ENCODE measurements around the gene BTBD3.

GRCh38 chr20:11918981-11919380 lies 1.3 kb downstream of the BTBD3 start:
- TF ChIP-seq CTCF (IDR thresholded peaks at IDR 0.05; ENCODE audit: low read depth, low read length) (no peak), POLR2A (IDR thresholded peaks at IDR 0.05; ENCODE audit: extremely low read depth, insufficient read length) (no peak), MYC (IDR thresholded peaks at IDR 0.05; ENCODE audit: low read depth, low read length) (no peak)

Measured in NB4 (cell line).